GM12873 (cell line): Measurements from ENCODE around the gene FETUB.

ENCODE experiments used
- CTCF ChIP-seq: IDR thresholded peaks from 2 replicates; pipeline ENCODE4 v1.5.1; 2012; ENCODE audit warnings: low read depth, mild to moderate bottlenecking, moderate library complexity, low read length, control low read depth; ENCODE audit not compliant: insufficient read depth; ENCODE audit errors: missing control alignments

The FETUB gene

GRCh38 chr3:186648851-186649250, 8.7 kb downstream of the FETUB start:
- TF ChIP-seq CTCF: no peak

- TF ChIP-seq CTCF: no peak
Observed at GRCh38 chr3:186651678-186652215, 11.5 kb downstream of the FETUB start.

GRCh38 chr3:186653080-186653707, 13.0 kb downstream of the FETUB start:
- no peak for TF ChIP-seq CTCF

- no peak for TF ChIP-seq CTCF
Observed at GRCh38 chr3:186653984-186654383, 13.8 kb downstream of the FETUB start.

GRCh38 chr3:186663361-186664118, 23.3 kb downstream of the FETUB start:
- TF ChIP-seq CTCF: no peak

GRCh38 chr3:186664119-186664495, 23.9 kb downstream of the FETUB start:
- no peak for TF ChIP-seq CTCF

GRCh38 chr3:186664506-186664905, 24.3 kb downstream of the FETUB start:
- no peak for TF ChIP-seq CTCF
